PFSK-1 (cell line): ENCODE results near the gene GLTP.

Source experiments
- POLR2AphosphoS5 ChIP-seq: IDR thresholded peaks from 2 replicates; pipeline ENCODE4 v1.6.1; 2012; ENCODE audit warnings: low read depth, mild to moderate bottlenecking, control low read depth, low read length, moderate library complexity
- SIN3A ChIP-seq: IDR thresholded peaks from 2 replicates; pipeline ENCODE4 v1.6.1; 2012; ENCODE audit warnings: mild to moderate bottlenecking, low read length, moderate library complexity, borderline replicate concordance; ENCODE audit not compliant: insufficient read depth

GRCh38 chr12:109920261-109920780 is 40.0 kb upstream of the GLTP start:
- TF ChIP-seq SIN3A (no peak), POLR2AphosphoS5 (no peak)
